HG03066 (cell line): ENCODE results near the gene TRPM1.
"Not testable (repeated sequence)": the region's sequence is repeated elsewhere in the genome, so short reads cannot be mapped to it uniquely, and the experiment has no call there.

Experiments
- ATAC-seq: cut with Tn5 transposase; IDR thresholded peaks from one replicate; pipeline ENCODE4 v1.9.1; 2021; ENCODE audit warnings: low read depth; ENCODE audit not compliant: unreplicated experiment

Gene TRPM1

DNA sequence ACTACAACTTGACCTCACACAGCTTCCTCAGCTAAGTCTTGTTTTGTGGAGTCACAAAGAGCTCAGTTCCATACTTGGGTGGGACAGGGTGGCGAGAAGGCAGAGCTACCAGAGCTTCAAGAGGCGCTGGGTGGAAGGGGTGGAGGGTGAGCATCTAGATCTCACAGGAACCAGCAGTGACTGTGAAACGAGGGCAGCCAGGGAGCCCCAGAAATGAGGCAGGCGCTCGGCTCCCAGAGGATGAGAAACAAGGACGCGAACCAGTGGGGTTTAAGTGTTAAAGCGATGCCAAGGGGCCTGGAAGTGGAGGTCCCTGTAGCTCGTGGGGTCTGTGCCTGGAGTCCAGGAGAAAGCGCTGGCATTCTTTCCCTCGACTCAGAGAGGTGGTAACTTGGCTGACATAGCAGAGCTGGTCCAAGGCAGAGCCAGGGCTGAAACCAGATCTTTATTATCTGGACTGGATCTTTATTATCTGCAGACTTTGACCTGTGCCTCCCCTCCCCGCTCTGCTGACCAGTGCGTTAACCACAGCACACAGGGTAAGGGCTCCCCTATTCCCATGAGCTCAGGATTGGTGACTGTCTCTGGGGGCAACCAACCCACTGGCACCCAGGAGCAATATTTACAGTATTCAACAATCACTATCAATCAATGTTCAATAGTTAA, 26.2 kb upstream of the TRPM1 start:
- ATAC-seq, result no peak

GRCh38 chr15:31125061-31125460, 23.5 kb upstream of the TRPM1 start:
- no peak for ATAC-seq

- no peak for ATAC-seq
Observed at GRCh38 chr15:31116423-31117030, 15.0 kb upstream of the TRPM1 start.

DNA sequence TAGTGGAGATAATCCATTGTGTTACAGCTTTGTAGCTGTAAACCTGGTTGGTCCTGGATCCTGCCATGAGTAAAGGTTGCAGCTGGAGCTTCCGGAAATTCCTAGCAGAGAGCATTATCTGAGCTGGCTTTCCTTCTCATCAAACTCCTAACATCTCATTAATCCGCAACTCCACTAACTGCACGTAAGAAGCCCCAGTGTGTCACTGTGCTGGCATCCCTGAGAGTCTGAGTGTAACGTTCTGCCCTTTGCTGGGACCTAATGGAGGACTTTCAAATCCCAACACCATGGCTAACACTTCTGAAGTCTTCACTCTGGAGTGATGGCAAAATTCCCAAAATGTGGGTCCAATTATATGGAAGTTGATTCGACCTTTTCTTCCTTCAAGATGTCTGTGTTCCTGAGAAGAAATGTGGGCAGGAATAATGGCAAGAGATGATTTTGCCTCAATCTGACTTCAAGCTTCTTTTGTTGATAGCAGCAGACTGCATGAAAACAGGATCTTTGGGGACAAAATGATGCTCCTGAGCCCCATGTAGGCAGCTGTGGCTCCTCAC, 9.6 kb upstream of the TRPM1 start:
- no peak for ATAC-seq

GRCh38 chr15:31108836-31109235, 7.3 kb upstream of the TRPM1 start:
- ATAC-seq, result no peak

DNA sequence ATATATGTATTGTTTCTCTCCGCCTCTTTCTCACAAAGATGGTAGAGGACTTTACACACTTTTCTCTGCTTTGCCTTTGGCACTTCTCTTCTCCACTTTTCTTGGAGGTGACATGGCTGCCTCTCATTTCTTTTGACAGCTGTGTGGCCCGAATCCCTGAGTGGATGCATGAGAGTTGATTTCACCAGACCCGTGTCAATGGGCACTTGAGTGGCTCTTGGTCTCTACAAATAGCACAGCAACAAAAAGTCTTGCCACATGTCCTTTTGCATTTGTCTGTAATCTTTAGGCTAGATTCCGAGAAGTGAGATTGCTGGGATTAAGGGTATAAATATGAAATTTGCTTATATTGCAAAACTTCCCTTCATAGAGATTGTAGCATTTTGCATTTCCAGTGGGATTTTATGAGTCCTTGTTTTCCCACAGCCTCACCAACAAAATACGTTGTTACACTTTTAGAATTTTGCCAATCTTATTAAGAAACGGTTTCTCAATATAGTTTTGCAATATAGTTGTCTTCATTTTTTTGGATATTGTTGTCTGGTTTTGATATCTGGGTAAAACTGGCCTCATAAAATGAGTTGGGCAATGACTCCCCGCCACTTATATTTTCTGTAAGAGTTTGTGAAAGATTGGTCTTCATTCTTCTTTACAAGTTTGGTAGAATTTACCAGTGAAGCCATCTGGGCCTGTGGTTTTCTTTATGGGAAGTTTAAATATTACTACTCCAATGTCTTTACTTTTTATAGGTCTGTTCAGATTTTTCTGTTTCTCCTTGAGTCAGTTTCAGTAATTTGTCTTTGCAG, 5.2 kb upstream of the TRPM1 start:
- ATAC-seq, result no peak

- no peak for ATAC-seq
Observed at GRCh38 chr15:31104003-31104402, 2.5 kb upstream of the TRPM1 start.

DNA sequence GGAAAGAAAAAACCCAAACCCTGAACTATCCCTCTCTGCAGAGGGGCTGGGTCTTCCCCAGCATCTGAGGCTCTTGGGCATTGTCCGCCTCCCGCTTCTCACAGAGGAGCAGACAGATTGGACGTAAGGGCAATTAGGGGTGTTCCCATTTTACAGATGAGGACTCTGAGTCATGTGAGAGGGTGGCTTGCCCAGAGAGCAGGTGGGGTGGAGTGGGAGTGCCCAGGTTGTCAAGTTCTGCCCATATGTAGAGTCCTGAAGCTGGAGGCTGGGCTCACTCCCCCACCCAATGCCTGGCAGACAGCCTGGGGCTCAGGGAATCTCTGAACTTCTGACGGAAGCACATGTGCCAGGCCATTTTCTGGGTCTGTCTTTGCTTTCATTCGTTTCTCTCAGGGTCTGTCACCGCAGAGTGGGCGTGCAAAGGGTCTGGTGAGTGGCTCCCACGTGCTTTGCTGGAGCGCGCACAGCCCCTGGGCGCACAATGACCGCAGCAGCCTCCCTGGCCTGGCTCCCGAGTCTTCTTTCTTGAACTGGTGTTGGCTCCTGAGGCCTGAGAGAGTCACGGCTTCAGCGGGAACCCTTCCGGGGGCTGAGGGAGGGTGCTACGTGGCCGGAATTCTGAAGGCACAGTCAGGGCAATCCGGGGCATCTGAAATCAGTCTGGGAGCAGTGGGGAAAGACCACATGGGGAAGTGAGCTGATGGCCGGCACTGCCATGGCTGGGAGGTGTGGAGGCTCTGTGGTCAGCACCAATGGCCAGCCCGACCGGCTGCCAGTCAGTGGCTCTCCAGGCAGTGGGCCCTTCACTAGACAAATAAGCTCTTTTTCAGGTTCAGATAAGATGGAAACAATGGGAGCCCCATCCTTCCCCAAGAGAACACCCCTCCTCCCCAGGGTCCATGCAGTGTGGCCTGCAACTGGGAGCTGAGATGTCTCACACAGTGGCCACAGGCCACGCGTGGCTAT, 1.1 kb upstream of the TRPM1 start:
- no peak for ATAC-seq

DNA sequence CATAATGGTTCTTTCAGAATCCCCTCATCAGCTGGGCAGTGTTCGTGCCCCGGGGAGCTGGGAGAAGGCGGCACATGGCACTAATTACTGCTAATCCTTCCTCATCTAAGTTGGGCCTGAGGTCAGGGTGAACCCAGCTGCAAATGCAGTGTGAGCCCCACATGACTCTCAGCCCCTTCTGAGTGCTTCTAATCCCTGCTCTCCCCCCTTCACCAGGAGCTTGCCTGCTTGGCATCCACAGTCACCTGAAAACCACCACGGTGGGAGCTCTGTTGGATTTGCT, 455 bp upstream of the TRPM1 start:
- no peak for ATAC-seq

DNA sequence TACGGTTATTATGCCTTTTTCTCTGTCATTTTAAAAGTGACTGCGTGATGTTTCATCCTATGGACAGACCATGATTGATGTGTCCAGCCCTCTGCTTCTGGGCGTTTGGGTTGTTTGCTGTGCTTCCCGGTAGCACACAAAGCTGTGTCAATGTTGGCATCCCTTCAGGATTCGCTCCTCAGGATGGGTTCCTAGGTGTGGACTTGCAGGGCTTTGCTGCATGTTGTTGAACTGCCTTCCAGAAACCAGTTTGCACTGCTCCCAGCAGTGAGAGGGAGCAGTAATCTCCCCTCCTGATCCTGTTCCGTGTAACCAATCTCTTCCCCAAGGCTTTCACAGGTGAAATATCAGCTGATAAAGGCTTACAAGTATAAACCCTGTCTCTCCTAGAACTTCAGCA, 787 bp downstream of the TRPM1 start:
- no peak for ATAC-seq

GRCh38 chr15:31098953-31099740, 2.4 kb downstream of the TRPM1 start:
- no peak for ATAC-seq

DNA sequence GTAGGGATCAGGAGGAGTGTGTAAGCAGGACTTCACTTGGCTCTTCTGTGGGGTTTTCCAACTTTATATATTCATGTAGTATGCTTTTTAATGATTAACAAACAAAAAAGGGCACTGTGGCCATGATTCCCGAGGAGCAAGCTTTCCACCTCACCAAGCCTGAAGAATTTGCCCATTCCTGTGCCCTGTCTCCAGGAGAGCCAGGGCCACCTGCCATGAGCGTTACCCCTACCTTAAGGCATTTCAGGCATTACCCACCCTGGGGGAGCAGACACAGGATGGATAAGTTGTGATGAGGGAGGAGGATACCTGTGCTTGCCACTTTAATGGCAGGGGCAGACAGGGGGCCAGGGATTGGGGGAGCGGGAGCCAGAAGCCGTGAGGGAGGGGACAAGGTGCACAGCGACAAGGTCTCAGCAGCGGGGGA, 3.0 kb downstream of the TRPM1 start:
- no peak for ATAC-seq

DNA sequence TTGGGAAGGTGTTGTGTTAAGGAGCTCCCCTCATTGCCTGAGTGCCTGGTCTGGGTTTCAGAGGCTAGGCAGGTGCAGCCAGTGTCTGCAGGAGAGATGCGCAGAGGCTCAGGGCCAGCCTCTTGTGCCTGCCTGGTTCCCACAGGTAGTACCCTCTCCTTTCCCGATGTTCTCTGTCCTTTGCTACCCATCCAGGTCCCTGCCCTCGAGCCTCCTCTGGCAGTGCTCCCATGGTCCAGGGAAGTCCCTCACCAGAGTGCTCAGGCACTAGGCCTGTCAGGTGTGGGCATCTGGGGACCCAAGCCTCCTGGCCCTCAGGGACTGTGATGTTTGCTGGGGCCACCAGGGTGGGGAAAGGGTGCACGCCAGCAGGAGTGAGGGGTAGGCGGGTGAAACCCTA, 5.0 kb downstream of the TRPM1 start:
- ATAC-seq, result no peak

DNA sequence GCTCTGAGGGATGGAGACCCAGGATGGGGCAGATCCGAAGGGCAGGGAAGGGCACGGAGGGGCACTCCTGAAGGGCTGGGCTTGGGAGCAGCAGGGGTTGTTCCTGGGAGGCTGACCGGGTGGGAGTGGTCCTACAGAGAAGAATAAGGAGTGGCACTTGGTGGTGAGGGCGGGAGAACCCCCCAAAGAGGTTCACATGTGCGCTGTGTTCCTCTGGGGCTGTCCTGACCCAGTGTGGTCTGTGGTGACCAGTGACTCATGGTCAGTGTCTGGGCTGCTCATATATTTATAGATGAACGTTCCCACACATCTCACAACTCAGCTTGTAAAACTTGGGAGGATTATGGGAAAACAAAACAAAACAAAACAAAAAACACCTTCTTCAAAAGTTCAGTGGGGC, 10.0 kb downstream of the TRPM1 start:
- ATAC-seq, result no peak

- ATAC-seq, result no peak
Observed at GRCh38 chr15:31090766-31091165, 10.8 kb downstream of the TRPM1 start.

- ATAC-seq, result no peak
Observed at GRCh38 chr15:31089368-31090047, 12.0 kb downstream of the TRPM1 start.

- no peak for ATAC-seq
Observed at GRCh38 chr15:31088672-31089367, 12.7 kb downstream of the TRPM1 start.

DNA sequence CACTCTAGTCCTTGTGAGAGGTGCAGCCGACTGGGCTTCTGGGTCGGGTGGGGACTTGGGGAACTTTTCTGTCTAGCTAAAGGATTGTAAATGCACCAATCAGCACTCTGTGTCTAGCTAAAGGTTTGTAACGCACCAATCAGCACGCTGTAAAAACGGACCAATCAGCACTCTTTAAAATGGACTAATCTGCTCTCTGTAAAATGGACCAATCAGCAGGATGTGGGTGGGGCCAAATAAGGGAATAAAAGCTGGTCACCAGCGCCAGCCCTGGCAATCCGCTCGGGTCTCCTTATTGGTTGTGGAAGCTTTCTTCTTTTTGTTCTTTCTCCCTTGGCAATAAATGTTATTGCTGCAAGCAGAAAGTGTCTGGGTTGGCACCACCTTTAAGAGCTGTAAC, 13.5 kb downstream of the TRPM1 start:
- not testable (repeated sequence) for ATAC-seq

- ATAC-seq, result no peak
Observed at GRCh38 chr15:31086344-31086743, 15.2 kb downstream of the TRPM1 start.
